Pancreas (tissue), 10 donors: ENCODE data around the gene TRERF1. TPM values are rescaled to one million over a fixed set of nuclear protein-coding genes. Genes with fewer than 3 reads are reported as not detected.
"Not testable (repeated sequence)": the region's sequence is repeated elsewhere in the genome, so short reads cannot be mapped to it uniquely, and the experiment has no call there.

ENCODE experiments used
- ATAC-seq, 4 donors: fragments of 200-7000 bp; cut with Tn5 transposase; one replicate each; pipeline versions ENCODE4 v1.8.0 to v1.9.1; 2020; ENCODE audit warnings: mild to moderate bottlenecking in 4 of 4, moderate library complexity in 4 of 4
- DNase-seq, 6 donors: peaks; one replicate each; pipeline ENCODE4 v3.0.0-alpha.2; 2020
- FAIRE-seq: peaks from 2 replicates; lab custom pipeline; 2012; peaks lifted over from hg19 to GRCh38; lab: Jason Lieb, UNC
- H3K27ac ChIP-seq, 4 donors: fragments of 200-600 bp; sonication (generic); 1 replicate in 3 of 4; 2 replicates in 1 of 4; pipeline versions ENCODE4 v1.5.0 to v1.8.0; 2020
- H3K27me3 ChIP-seq, 4 donors: fragments of 200-600 bp; one replicate each; pipeline ENCODE4 v1.8.0; 2021
- H3K36me3 ChIP-seq, 3 donors: fragments of 200-600 bp; sonication (generic) in 1 of 3; one replicate each; pipeline versions ENCODE4 v1.5.0 to v1.8.0; 2020 to 2021
- H3K4me1 ChIP-seq, 3 donors: fragments of 200-600 bp; one replicate each; pipeline ENCODE4 v1.8.0; 2021
- H3K4me3 ChIP-seq, 4 donors: fragments of 200-600 bp; sonication (generic) in 2 of 4; one replicate each; pipeline versions ENCODE4 v1.5.0 to v1.8.0; 2020 to 2021
- H3K9me3 ChIP-seq, 4 donors: fragments of 200-600 bp; one replicate each; pipeline ENCODE4 v1.8.0; 2021
- WGBS, 2 donors: extraction: QIAGEN DNeasy Blood & Tissue Kit; methylation state at CpG; one replicate each; pipeline ENCODE4 v1.1.7; 2013; 5-methylcytosine and 5-hydroxymethylcytosine counted together
- intact Hi-C, 3 donors: fragments of 100-400 bp; cut with DNase I; formaldehyde crosslinking; loops; one replicate each; pipeline versions ENCODE4 v1.11.1 to v1.14.2; 2022
- polyA plus RNA-seq, 2 donors: library from polyadenylated mRNA; stranded (reverse); fragments of 200-250 nt; gene quantifications; one replicate each; pipeline ENCODE4 v1.2.3, GENCODE V29; 2013
- total RNA-seq, 6 donors: library from RNA; stranded (reverse); fragmentation: NEBNext Ultra II Directional in 4 of 6; extraction: Animal tissue kit (Norgen Biotek cat#: 25700) in 4 of 6; gene quantifications; one replicate each; pipeline versions ENCODE4 v1.2.1 to v1.2.4, GENCODE V29; 2021 to 2023
- TF ChIP-seq, protein P1 (sequence below), 4 donors: fragments of 200-600 bp; sonication (generic) in 3 of 4; IDR thresholded peaks; one replicate each; pipeline versions ENCODE4 v1.5.0 to v1.8.0; 2021; ENCODE audit warnings: antibody characterized with exemption in 4 of 4
- donor health status: healthy with polysubstance abuse.
- donor health status: DM: no; HTN: no; CAD: no; lungs with moderate emphysema.
- donor health status: DM: no; HTN: no; CAD: no.
- donor health status: control.
- donor health status: control.
- donor health status: Bipolar disorder and iron deficiency.
- donor health status: DM: yes; HTN: yes; CAD: no.
- donor health status: DM: no; HTN: no; CAD: no.
- donor health status: DM: no; HTN: no; CAD: no.
- donor health status: DM: yes; HTN: yes; CAD: no.

The TRERF1 gene
- total and polyA plus RNA-seq, 8 donors, result 0.94 to 2.5 (median 1.5) TPM

DNA sequence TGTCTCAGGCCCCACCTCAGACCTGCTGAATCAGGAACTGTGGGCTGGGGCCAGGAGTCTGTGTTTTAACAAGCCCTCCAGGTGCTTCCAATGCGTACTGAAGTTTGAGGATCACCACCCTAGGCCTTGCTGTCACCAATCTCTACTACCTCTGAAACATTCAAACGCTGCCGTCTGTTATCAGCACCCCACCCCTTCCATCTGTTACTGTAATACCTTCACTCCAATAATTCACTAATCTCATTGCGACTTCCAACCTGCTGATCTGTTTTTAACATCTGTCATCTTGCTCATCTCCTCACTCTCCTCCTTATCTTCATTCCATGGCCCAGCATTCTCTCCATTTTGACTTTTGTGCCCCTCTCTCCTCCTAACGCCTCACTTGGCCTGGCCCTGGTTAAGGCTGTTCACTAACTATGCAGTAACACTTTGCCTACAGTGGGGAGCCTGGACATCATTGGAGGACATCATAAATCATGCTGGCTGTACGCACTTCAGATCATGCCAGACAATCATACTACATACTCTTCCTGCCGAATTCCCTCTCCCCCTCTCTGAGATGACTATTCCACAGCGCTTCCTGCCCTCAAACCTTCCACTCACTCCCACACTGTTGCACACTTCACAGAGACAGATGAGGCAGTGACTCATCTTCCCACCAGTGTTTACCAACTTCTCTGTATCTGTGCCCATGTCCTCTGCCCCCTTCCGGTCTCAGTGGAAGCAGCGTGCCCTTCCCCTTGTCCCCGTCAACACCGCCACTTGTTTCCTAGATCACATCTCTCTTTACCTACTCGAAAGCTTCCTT lies 254.0 kb downstream of the TRERF1 start:
- FAIRE-seq (no peak), ATAC-seq (peak in 3 of 4 donors; percentile 20 to 60 (median 26)), DNase-seq (no peak)
- Histone ChIP-seq H3K27ac (no peak overlapping the region), H3K36me3 (no peaks in the 10 kb centered on the region), H3K4me3 (no peak overlapping the region), H3K9me3 (no peaks in the 10 kb centered on the region), H3K4me1 (peaks cover 0 to 5% (median 0%) of the 10 kb centered on the region in 3 donors), H3K27me3 (no peaks in the 10 kb centered on the region)
- intact Hi-C loops, result no loop called here
- WGBS, 2 donors, result 71 to 74% methylated on average over 13 of the region's 13 CpGs
- TF ChIP-seq, protein P1, sequence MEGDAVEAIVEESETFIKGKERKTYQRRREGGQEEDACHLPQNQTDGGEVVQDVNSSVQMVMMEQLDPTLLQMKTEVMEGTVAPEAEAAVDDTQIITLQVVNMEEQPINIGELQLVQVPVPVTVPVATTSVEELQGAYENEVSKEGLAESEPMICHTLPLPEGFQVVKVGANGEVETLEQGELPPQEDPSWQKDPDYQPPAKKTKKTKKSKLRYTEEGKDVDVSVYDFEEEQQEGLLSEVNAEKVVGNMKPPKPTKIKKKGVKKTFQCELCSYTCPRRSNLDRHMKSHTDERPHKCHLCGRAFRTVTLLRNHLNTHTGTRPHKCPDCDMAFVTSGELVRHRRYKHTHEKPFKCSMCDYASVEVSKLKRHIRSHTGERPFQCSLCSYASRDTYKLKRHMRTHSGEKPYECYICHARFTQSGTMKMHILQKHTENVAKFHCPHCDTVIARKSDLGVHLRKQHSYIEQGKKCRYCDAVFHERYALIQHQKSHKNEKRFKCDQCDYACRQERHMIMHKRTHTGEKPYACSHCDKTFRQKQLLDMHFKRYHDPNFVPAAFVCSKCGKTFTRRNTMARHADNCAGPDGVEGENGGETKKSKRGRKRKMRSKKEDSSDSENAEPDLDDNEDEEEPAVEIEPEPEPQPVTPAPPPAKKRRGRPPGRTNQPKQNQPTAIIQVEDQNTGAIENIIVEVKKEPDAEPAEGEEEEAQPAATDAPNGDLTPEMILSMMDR (IDR thresholded peaks at IDR 0.05), result no peak

DNA sequence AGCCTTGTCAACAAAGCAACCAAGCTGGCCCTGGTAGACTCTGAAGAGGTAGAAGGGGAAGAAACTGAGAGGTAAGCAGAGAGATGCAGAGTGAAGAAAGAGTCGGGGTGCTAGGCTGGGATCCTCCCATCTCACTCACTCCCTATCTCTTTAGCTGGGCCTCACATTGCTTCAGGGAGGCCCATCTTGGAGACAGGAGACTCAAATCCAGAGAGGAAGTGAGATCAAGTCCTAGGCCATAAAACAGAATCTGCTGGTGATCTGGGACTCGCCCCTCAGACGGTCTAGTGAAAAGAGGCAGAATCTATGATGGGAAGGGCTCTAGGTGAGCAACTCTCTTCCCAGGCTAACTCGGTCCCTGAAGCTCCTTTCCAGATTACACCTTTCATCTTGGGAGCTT lies 256.3 kb downstream of the TRERF1 start:
- H3K27me3 ChIP-seq, result no peaks in the 10 kb centered on the region
- intact Hi-C loops, result no loop called here
- H3K36me3 ChIP-seq, result no peaks in the 10 kb centered on the region
- H3K4me1 ChIP-seq, result peaks cover 0 to 4% (median 0%) of the 10 kb centered on the region in 3 donors
- ATAC-seq (no peak), DNase-seq (no peak), FAIRE-seq (no peak)
- 88 to 92% methylated on average over 4 of the region's 4 CpGs for WGBS, 2 donors
- H3K27ac ChIP-seq, result no peak overlapping the region
- no peaks in the 10 kb centered on the region for H3K9me3 ChIP-seq
- H3K4me3 ChIP-seq, result no peak overlapping the region
- TF ChIP-seq, protein P1 (IDR thresholded peaks at IDR 0.05), result no peak

DNA sequence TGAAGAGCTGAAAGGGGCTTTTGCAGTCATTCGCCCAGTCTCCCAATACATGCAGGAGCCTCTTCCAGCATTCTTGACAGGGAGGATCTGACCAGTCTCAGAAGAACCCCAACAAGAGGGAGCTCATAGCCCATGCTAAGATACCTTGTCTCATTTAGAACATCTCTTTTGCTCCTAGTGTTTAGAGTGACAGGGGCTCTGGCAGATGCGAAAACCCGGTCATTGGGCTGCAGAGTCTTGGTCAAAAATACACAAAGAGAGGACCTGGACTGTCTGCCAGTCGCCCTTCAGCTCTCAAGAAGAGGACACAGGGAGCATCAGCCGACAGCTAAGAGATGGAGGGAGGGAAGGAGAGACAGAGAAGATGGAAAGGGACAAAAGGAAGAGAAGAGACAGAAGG lies 257.7 kb downstream of the TRERF1 start:
- ATAC-seq (no peak), DNase-seq (no peak), FAIRE-seq (no peak)
- H3K4me1 ChIP-seq, result no peaks in the 10 kb centered on the region
- no peaks in the 10 kb centered on the region for H3K27me3 ChIP-seq
- no peak overlapping the region for H3K27ac ChIP-seq
- no peaks in the 10 kb centered on the region for H3K36me3 ChIP-seq
- no peaks in the 10 kb centered on the region for H3K9me3 ChIP-seq
- TF ChIP-seq, protein P1 (IDR thresholded peaks at IDR 0.05), result no peak
- WGBS, 2 donors, result 83 to 93% methylated on average over 5 of the region's 5 CpGs
- no peak overlapping the region for H3K4me3 ChIP-seq
- intact Hi-C loops, result no loop called here

DNA sequence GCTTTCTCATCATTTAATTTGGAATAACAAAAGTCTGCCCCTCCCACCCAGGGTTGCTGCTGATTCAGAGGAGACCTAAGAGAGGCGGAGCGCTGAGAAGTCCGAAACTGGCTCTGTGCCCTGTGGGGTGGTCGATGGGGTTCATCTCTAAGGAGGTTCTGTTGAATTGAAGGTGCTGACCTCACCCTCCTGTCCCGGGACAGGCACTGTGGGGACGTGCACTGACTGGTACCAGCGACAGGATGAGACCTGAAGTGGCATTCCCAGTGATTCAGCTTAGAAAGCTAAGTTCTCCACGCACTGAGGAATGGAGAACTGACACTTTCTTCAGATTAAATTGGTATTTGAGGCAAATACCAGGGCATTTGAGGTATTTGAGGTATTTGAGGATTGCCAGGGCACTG lies 258.2 kb downstream of the TRERF1 start:
- FAIRE-seq (no peak), DNase-seq (no peak), ATAC-seq (peak in 1 of 4 donors; percentile 29)
- no peaks in the 10 kb centered on the region for H3K9me3 ChIP-seq
- intact Hi-C loops, result no loop called here
- H3K27me3 ChIP-seq, result no peaks in the 10 kb centered on the region
- 37 to 41% methylated on average over 8 of the region's 8 CpGs for WGBS, 2 donors
- no peaks in the 10 kb centered on the region for H3K36me3 ChIP-seq
- TF ChIP-seq, protein P1 (IDR thresholded peaks at IDR 0.05), result no peak
- no peaks in the 10 kb centered on the region for H3K4me1 ChIP-seq
- H3K4me3 ChIP-seq, result no peak overlapping the region
- H3K27ac ChIP-seq, result no peak overlapping the region

DNA sequence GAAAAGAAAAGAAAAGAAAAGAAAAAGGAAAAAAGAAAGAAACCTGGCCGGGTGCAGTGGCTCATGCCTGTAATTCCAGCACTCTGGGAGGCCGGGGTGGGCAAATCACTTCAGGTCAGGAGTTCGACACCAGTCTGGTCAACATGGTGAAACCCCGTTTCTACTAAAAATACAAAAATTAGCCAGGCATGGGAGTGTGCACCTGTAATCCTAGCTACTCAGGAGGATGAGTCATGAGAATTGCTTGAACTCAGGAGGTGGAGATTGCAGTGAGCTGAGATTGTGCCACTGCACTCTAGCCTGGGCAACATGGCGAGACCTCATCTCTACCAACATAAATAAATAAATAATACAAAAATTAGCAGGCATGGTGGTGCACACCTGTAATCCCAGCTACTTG lies 259.3 kb downstream of the TRERF1 start:
- intact Hi-C loops, H3K4me1 ChIP-seq, H3K9me3 ChIP-seq, ATAC-seq, H3K4me3 ChIP-seq, FAIRE-seq, H3K36me3 ChIP-seq, H3K27ac ChIP-seq, H3K27me3 ChIP-seq, DNase-seq: not testable (repeated sequence)
- WGBS, 2 donors, result 92 to 97% methylated on average over 5 of the region's 5 CpGs
